ENCODE measurements around the gene OVOL2.

- TF ChIP-seq EZH2 (IDR thresholded peaks at IDR 0.05; ENCODE audit: insufficient read depth, poor library complexity, severe bottlenecking): no peak
- TF ChIP-seq EZH2phosphoT487 (IDR thresholded peaks at IDR 0.05; ENCODE audit: insufficient read depth, low read depth): no peak
Measured at GRCh38 chr20:18066421-18067333, 9.0 kb upstream of the OVOL2 start.

Measured in GM23248 (cell line).